Subcutaneous abdominal adipose tissue (tissue), 5 donors: ENCODE data around the gene HPSE2.

ENCODE experiments used
- H3K27ac ChIP-seq: one replicate; pipeline ENCODE4 v1.7.0; 2013; ENCODE audit warnings: low read depth, mild to moderate bottlenecking, inconsistent platforms, low read length, moderate library complexity
- H3K27me3 ChIP-seq, 5 donors: one replicate each; pipeline ENCODE4 v1.7.0; 2013; ENCODE audit warnings: low read length in 5 of 5, inconsistent platforms in 1 of 5; ENCODE audit not compliant: control insufficient read depth in 5 of 5, insufficient read depth in 4 of 5
- H3K36me3 ChIP-seq, 5 donors: one replicate each; pipeline ENCODE4 v1.7.0; 2013; ENCODE audit warnings: low read length in 5 of 5; ENCODE audit not compliant: control insufficient read depth in 5 of 5, insufficient read depth in 5 of 5
- H3K4me1 ChIP-seq, 5 donors: one replicate each; pipeline ENCODE4 v1.7.0; 2013; ENCODE audit warnings: low read length in 5 of 5, mild to moderate bottlenecking in 3 of 5, moderate library complexity in 1 of 5; ENCODE audit not compliant: control insufficient read depth in 5 of 5, insufficient read depth in 5 of 5
- H3K4me3 ChIP-seq, 5 donors: one replicate each; pipeline ENCODE4 v1.7.0; 2013; ENCODE audit warnings: low read length in 5 of 5, low read depth in 1 of 5
- H3K9ac ChIP-seq, 5 donors: one replicate each; pipeline ENCODE4 v1.7.0; 2013; ENCODE audit warnings: low read length in 5 of 5, mild to moderate bottlenecking in 4 of 5, moderate library complexity in 3 of 5
- H3K9me3 ChIP-seq, 5 donors: one replicate each; pipeline ENCODE4 v1.7.0; 2013; ENCODE audit warnings: low read length in 5 of 5; ENCODE audit not compliant: control insufficient read depth in 5 of 5
- donor health status: healthy.
- donor health status: healthy.
- donor health status: healthy.
- donor health status: healthy.
- donor health status: healthy.

Gene HPSE2

GRCh38 chr10:98433881-98434732, 801.5 kb downstream of the HPSE2 start:
- H3K27ac ChIP-seq = no peak overlapping the region
- H3K4me1 ChIP-seq = peaks cover 0 to 7% (median 0%) of the 10 kb centered on the region in 5 donors
- peaks cover 0 to 3% (median 0%) of the 10 kb centered on the region in 5 donors for H3K9me3 ChIP-seq
- H3K27me3 ChIP-seq = no peaks in the 10 kb centered on the region
- no peak overlapping the region for H3K4me3 ChIP-seq
- no peak overlapping the region for H3K9ac ChIP-seq
- peaks cover 24 to 81% (median 67%) of the 10 kb centered on the region in 5 donors for H3K36me3 ChIP-seq

- Histone ChIP-seq H3K9me3 (peaks cover 0 to 3% (median 0%) of the 10 kb centered on the region in 5 donors), H3K4me3 (no peak overlapping the region), H3K36me3 (peaks cover 24 to 82% (median 67%) of the 10 kb centered on the region in 5 donors), H3K4me1 (peaks cover 0 to 2% (median 0%) of the 10 kb centered on the region in 5 donors), H3K9ac (no peak overlapping the region), H3K27ac (no peak overlapping the region), H3K27me3 (no peaks in the 10 kb centered on the region)
Observed at GRCh38 chr10:98433371-98433770, 802.3 kb downstream of the HPSE2 start.

DNA sequence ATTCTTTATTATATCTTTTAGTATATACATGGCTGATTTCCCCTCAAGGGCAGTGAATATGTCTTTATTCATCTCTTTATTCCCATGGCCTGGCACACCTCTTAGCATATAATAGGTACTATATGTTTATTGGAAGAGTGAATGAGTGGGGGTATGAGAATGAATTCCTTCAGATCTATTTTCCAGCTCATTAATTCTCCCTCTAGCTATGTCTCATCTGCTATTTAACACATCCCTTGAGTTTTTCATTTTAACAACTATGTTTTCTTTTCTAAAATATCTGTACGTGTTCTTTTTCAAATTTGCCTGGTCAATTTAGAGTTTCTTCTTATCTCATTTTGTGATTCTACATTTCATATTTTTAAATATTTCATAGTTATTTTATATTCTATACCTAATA, 803.3 kb downstream of the HPSE2 start:
- peaks cover 0 to 3% (median 0%) of the 10 kb centered on the region in 5 donors for H3K9me3 ChIP-seq
- no peak overlapping the region for H3K27ac ChIP-seq
- peaks cover 27 to 88% (median 77%) of the 10 kb centered on the region in 5 donors for H3K36me3 ChIP-seq
- H3K4me1 ChIP-seq = no peaks in the 10 kb centered on the region
- H3K9ac ChIP-seq = no peak overlapping the region
- no peaks in the 10 kb centered on the region for H3K27me3 ChIP-seq
- H3K4me3 ChIP-seq = no peak overlapping the region

- H3K9me3 ChIP-seq = peaks cover 0 to 3% (median 0%) of the 10 kb centered on the region in 5 donors
- H3K27me3 ChIP-seq = no peaks in the 10 kb centered on the region
- H3K4me1 ChIP-seq = no peaks in the 10 kb centered on the region
- H3K9ac ChIP-seq = no peak overlapping the region
- H3K36me3 ChIP-seq = peaks cover 29 to 96% (median 84%) of the 10 kb centered on the region in 5 donors
- H3K27ac ChIP-seq = no peak overlapping the region
- H3K4me3 ChIP-seq = no peak overlapping the region
Observed at GRCh38 chr10:98431016-98431415, 804.6 kb downstream of the HPSE2 start.

DNA sequence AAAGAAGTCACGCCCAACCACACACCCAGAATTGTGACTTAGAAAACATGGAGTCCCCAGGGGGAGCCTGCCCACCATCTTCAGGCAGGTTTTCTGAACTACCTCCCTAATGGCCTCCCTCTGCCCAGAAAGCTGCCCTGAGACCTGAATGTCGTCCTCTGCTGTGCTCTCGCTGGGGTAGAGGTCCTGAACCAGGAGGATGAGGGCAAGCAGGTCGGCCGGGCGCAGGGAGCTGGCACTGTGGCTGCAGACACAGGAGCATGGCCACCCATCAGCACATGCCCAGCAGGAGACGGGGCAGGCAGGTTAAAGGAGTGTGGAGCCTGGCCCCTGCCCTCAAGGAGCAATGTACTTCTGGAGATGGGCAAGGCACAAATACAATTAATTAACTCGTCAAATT, 805.2 kb downstream of the HPSE2 start:
- H3K9ac ChIP-seq = no peak overlapping the region
- H3K4me1 ChIP-seq = no peaks in the 10 kb centered on the region
- no peaks in the 10 kb centered on the region for H3K27me3 ChIP-seq
- peaks cover 29 to 96% (median 82%) of the 10 kb centered on the region in 5 donors for H3K36me3 ChIP-seq
- peaks cover 0 to 3% (median 0%) of the 10 kb centered on the region in 5 donors for H3K9me3 ChIP-seq
- no peak overlapping the region for H3K4me3 ChIP-seq
- H3K27ac ChIP-seq = no peak overlapping the region

DNA sequence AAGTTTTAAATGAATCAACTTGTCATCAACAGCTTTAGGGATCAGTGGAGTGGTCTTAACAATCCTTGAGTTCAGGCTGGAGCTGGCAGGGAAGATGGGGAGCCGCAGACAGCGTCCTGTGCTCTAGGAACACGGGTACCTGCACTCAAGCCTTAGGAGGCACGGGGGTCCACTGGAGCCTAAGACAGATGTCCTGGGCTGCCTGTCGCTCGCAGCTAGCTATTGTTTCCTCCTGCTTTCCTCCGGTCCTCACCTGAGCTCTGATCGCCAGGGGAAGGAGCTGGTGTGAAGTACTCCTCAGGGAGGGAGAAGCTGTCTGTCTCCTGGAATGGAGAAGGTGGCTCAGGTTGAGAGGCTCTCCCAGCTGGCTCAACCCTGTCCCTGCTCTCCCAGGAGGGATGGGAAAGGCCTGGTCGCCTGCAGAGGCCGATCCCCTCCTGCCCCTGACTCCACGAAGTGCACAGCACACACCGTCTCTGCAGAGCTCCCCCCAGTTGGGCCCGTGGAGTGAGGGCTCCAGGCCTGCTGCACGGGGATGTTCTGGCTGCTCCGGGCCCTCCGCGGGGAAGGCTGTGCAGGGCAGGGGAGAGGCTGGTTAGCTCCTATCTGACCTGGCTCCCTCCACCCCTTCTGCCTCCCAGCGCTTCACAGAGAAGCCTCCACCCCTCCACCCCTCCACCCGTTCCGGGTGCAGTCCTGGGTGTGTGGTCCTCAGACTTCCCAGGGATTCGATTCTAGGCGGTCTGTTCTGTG, 806.2 kb downstream of the HPSE2 start:
- Histone ChIP-seq H3K9me3 (peaks cover 0 to 3% (median 0%) of the 10 kb centered on the region in 5 donors), H3K9ac (no peak overlapping the region), H3K36me3 (peaks cover 26 to 96% (median 81%) of the 10 kb centered on the region in 5 donors), H3K27me3 (no peaks in the 10 kb centered on the region), H3K4me1 (no peaks in the 10 kb centered on the region), H3K27ac (no peak overlapping the region), H3K4me3 (no peak overlapping the region)

- Histone ChIP-seq H3K36me3 (peaks cover 15 to 97% (median 82%) of the 10 kb centered on the region in 5 donors), H3K4me3 (no peak overlapping the region), H3K4me1 (no peaks in the 10 kb centered on the region), H3K9ac (no peak overlapping the region), H3K27me3 (no peaks in the 10 kb centered on the region), H3K9me3 (peaks cover 0 to under 1% (median 0%) of the 10 kb centered on the region in 5 donors), H3K27ac (no peak overlapping the region)
Observed at GRCh38 chr10:98427011-98427515, 808.6 kb downstream of the HPSE2 start.

GRCh38 chr10:98425511-98426352, 809.9 kb downstream of the HPSE2 start:
- peaks cover 13 to 97% (median 71%) of the 10 kb centered on the region in 5 donors for H3K36me3 ChIP-seq
- no peak overlapping the region for H3K9ac ChIP-seq
- H3K4me1 ChIP-seq = no peaks in the 10 kb centered on the region
- no peaks in the 10 kb centered on the region for H3K27me3 ChIP-seq
- no peak overlapping the region for H3K4me3 ChIP-seq
- no peaks in the 10 kb centered on the region for H3K9me3 ChIP-seq
- H3K27ac ChIP-seq = no peak overlapping the region
